ENCODE data around the gene PCGF5.

DNA sequence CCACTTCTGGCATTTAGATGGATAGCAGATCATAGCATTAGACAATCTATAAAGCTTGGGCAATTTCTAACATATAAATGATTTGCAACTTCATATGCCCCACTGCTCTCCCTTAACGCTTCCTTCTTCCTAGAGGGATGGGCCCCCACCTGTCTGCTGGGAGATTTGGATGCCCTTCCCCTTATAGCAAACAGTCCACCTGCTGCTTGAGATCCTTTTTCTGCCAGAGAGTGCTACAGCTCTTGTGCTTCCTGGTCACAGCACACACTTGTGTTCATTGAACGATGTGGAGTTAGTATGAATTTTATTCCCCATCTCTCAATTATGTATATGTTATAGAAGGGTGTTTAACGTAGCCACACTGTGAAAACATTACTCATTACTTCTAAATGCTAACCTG, 10.4 kb upstream of the PCGF5 start:
- TF ChIP-seq, protein P1, sequence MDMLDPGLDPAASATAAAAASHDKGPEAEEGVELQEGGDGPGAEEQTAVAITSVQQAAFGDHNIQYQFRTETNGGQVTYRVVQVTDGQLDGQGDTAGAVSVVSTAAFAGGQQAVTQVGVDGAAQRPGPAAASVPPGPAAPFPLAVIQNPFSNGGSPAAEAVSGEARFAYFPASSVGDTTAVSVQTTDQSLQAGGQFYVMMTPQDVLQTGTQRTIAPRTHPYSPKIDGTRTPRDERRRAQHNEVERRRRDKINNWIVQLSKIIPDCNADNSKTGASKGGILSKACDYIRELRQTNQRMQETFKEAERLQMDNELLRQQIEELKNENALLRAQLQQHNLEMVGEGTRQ (IDR thresholded peaks at IDR 0.05; ENCODE audit: borderline replicate concordance, low read depth, low read length): no peak
- TF ChIP-seq MXI1 (IDR thresholded peaks at IDR 0.05; ENCODE audit: low read depth, low read length): no peak
- TF ChIP-seq, protein P2, sequence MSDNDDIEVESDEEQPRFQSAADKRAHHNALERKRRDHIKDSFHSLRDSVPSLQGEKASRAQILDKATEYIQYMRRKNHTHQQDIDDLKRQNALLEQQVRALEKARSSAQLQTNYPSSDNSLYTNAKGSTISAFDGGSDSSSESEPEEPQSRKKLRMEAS (IDR thresholded peaks at IDR 0.05; ENCODE audit: low read depth): no peak
- TF ChIP-seq POLR2AphosphoS5 (IDR thresholded peaks at IDR 0.05; ENCODE audit: low read depth, low read length): no peak
- no peak for TF ChIP-seq YY1 (IDR thresholded peaks at IDR 0.05; ENCODE audit: low read depth)
- TF ChIP-seq, protein P3, sequence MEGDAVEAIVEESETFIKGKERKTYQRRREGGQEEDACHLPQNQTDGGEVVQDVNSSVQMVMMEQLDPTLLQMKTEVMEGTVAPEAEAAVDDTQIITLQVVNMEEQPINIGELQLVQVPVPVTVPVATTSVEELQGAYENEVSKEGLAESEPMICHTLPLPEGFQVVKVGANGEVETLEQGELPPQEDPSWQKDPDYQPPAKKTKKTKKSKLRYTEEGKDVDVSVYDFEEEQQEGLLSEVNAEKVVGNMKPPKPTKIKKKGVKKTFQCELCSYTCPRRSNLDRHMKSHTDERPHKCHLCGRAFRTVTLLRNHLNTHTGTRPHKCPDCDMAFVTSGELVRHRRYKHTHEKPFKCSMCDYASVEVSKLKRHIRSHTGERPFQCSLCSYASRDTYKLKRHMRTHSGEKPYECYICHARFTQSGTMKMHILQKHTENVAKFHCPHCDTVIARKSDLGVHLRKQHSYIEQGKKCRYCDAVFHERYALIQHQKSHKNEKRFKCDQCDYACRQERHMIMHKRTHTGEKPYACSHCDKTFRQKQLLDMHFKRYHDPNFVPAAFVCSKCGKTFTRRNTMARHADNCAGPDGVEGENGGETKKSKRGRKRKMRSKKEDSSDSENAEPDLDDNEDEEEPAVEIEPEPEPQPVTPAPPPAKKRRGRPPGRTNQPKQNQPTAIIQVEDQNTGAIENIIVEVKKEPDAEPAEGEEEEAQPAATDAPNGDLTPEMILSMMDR (IDR thresholded peaks at IDR 0.05): no peak
- TF ChIP-seq FOXM1 (IDR thresholded peaks at IDR 0.05; ENCODE audit: low read depth): no peak
- TF ChIP-seq SMC3 (IDR thresholded peaks at IDR 0.05; ENCODE audit: low read depth, low read length): no peak
- TF ChIP-seq REST (IDR thresholded peaks at IDR 0.05; ENCODE audit: low read depth, low read length): no peak
- TF ChIP-seq RFX5 (IDR thresholded peaks at IDR 0.05; ENCODE audit: low read length): no peak
- TF ChIP-seq RCOR1 (IDR thresholded peaks at IDR 0.05; ENCODE audit: low read length): no peak
- TF ChIP-seq CHD2 (IDR thresholded peaks at IDR 0.05; ENCODE audit: low read length, partially characterized antibody): no peak
